PFSK-1 (cell line): ENCODE data around the gene OPTC.

Experiments used
- REST ChIP-seq, 2 experiments: IDR thresholded peaks; 2 replicates each; pipeline versions ENCODE4 v1.6.1 to v1.8.0; 2011 to 2012; ENCODE audit warnings: low read depth in 2 of 2, low read length in 2 of 2, control low read depth in 1 of 2, inconsistent platforms in 1 of 2, mild to moderate bottlenecking in 1 of 2, moderate library complexity in 1 of 2; ENCODE audit not compliant: insufficient read depth in 1 of 2
- SIN3A ChIP-seq: IDR thresholded peaks from 2 replicates; pipeline ENCODE4 v1.6.1; 2012; ENCODE audit warnings: mild to moderate bottlenecking, low read length, moderate library complexity, borderline replicate concordance; ENCODE audit not compliant: insufficient read depth

- no peak for TF ChIP-seq SIN3A
- no peak for TF ChIP-seq REST (IDR thresholded peaks at IDR 0.05; ENCODE audit: insufficient read depth in 1 of 2, low read depth in 2 of 2, low read length in 2 of 2)
These were observed 5.8 kb downstream of the OPTC start for GRCh38 chr1:203499643-203500278.
